ENCODE data around the gene ZHX3.
"Not testable (repeated sequence)": the region's sequence is repeated elsewhere in the genome, so short reads cannot be mapped to it uniquely, and the experiment has no call there.

The ZHX3 gene

GRCh38 chr20:41242807-41243206 is 74.7 kb downstream of the ZHX3 start:
- Histone ChIP-seq H3K4me2 (ENCODE audit: low read length) (no peak overlapping the region), H3K4me3 (ENCODE audit: low read length) (no peak overlapping the region), H3K4me1 (ENCODE audit: control insufficient read depth, low read depth, low read length) (no peaks in the 10 kb centered on the region), H3K79me1 (ENCODE audit: low read length) (no peaks in the 10 kb centered on the region), H3K23ac (ENCODE audit: low read length) (no peak overlapping the region), H2BK15ac (replicated peaks; ENCODE audit: low read depth) (no peak overlapping the region), H3K36me3 (ENCODE audit: control insufficient read depth, insufficient read depth, low read length) (no peaks in the 10 kb centered on the region), H2BK5ac (ENCODE audit: low read length) (no peak overlapping the region), H3K56ac (ENCODE audit: low read length) (no peak overlapping the region), H2AK5ac (ENCODE audit: low read length) (no peak overlapping the region), H4K8ac (ENCODE audit: low read depth, low read length) (no peak overlapping the region), H3K18ac (ENCODE audit: low read length) (no peak overlapping the region), H3K27ac (ENCODE audit: low read depth, low read length) (no peak overlapping the region), H3K27me3 (ENCODE audit: insufficient read depth, low read length, poor library complexity) (no peaks in the 10 kb centered on the region), H4K5ac (ENCODE audit: low read length) (no peak overlapping the region), H3K4ac (ENCODE audit: low read depth, low read length) (no peak overlapping the region), H2BK120ac (ENCODE audit: low read depth, low read length) (no peak overlapping the region), H3K9ac (ENCODE audit: low read length) (no peak overlapping the region), H3K79me2 (ENCODE audit: control insufficient read depth, insufficient read depth, low read length) (no peaks in the 10 kb centered on the region)
- WGBS (ENCODE audit: extremely low coverage, insufficient coverage, low lambda C conversion rate) = no CpG with 5 or more reads among the region's 2 CpGs
- DNase-seq = no peak

GRCh38 chr20:41242352-41242751 is 75.2 kb downstream of the ZHX3 start:
- no peak overlapping the region for H3K4ac ChIP-seq (ENCODE audit: low read depth, low read length)
- H3K4me1 ChIP-seq (ENCODE audit: control insufficient read depth, low read depth, low read length) = no peaks in the 10 kb centered on the region
- H3K18ac ChIP-seq (ENCODE audit: low read length) = no peak overlapping the region
- no CpG with 5 or more reads among the region's 1 CpG for WGBS (ENCODE audit: extremely low coverage, insufficient coverage, low lambda C conversion rate)
- H4K8ac ChIP-seq (ENCODE audit: low read depth, low read length) = no peak overlapping the region
- H2BK15ac ChIP-seq (replicated peaks; ENCODE audit: low read depth) = no peak overlapping the region
- no peak overlapping the region for H4K5ac ChIP-seq (ENCODE audit: low read length)
- no peak overlapping the region for H2BK5ac ChIP-seq (ENCODE audit: low read length)
- DNase-seq = no peak
- no peak overlapping the region for H3K23ac ChIP-seq (ENCODE audit: low read length)
- H3K36me3 ChIP-seq (ENCODE audit: control insufficient read depth, insufficient read depth, low read length) = no peaks in the 10 kb centered on the region
- no peak overlapping the region for H3K4me3 ChIP-seq (ENCODE audit: low read length)
- H3K79me1 ChIP-seq (ENCODE audit: low read length) = no peaks in the 10 kb centered on the region
- no peak overlapping the region for H2BK120ac ChIP-seq (ENCODE audit: low read depth, low read length)
- H3K79me2 ChIP-seq (ENCODE audit: control insufficient read depth, insufficient read depth, low read length) = no peaks in the 10 kb centered on the region
- H2AK5ac ChIP-seq (ENCODE audit: low read length) = no peak overlapping the region
- no peak overlapping the region for H3K9ac ChIP-seq (ENCODE audit: low read length)
- H3K27ac ChIP-seq (ENCODE audit: low read depth, low read length) = no peak overlapping the region
- H3K27me3 ChIP-seq (ENCODE audit: insufficient read depth, low read length, poor library complexity) = no peaks in the 10 kb centered on the region
- H3K56ac ChIP-seq (ENCODE audit: low read length) = no peak overlapping the region
- H3K4me2 ChIP-seq (ENCODE audit: low read length) = no peak overlapping the region

GRCh38 chr20:41237233-41237632 is 80.3 kb downstream of the ZHX3 start:
- not testable (repeated sequence) for H3K79me2 ChIP-seq (ENCODE audit: control insufficient read depth, insufficient read depth, low read length); H4K8ac ChIP-seq (ENCODE audit: low read depth, low read length); H4K5ac ChIP-seq (ENCODE audit: low read length); H2BK120ac ChIP-seq (ENCODE audit: low read depth, low read length); H3K9ac ChIP-seq (ENCODE audit: low read length); H3K27me3 ChIP-seq (ENCODE audit: insufficient read depth, low read length, poor library complexity); H3K4me3 ChIP-seq (ENCODE audit: low read length); H3K4me1 ChIP-seq (ENCODE audit: control insufficient read depth, low read depth, low read length); H2BK15ac ChIP-seq (replicated peaks; ENCODE audit: low read depth); H3K36me3 ChIP-seq (ENCODE audit: control insufficient read depth, insufficient read depth, low read length); H3K23ac ChIP-seq (ENCODE audit: low read length); H3K18ac ChIP-seq (ENCODE audit: low read length); H2BK5ac ChIP-seq (ENCODE audit: low read length); H3K56ac ChIP-seq (ENCODE audit: low read length); H2AK5ac ChIP-seq (ENCODE audit: low read length); H3K4ac ChIP-seq (ENCODE audit: low read depth, low read length); H3K79me1 ChIP-seq (ENCODE audit: low read length); H3K4me2 ChIP-seq (ENCODE audit: low read length); DNase-seq; H3K27ac ChIP-seq (ENCODE audit: low read depth, low read length)
- WGBS (ENCODE audit: extremely low coverage, insufficient coverage, low lambda C conversion rate) = no CpG with 5 or more reads among the region's 3 CpGs

- H3K27ac ChIP-seq (ENCODE audit: low read depth, low read length); H3K79me1 ChIP-seq (ENCODE audit: low read length); H3K18ac ChIP-seq (ENCODE audit: low read length); H2AK5ac ChIP-seq (ENCODE audit: low read length); H3K4me1 ChIP-seq (ENCODE audit: control insufficient read depth, low read depth, low read length); H2BK5ac ChIP-seq (ENCODE audit: low read length); H3K23ac ChIP-seq (ENCODE audit: low read length); H2BK15ac ChIP-seq (replicated peaks; ENCODE audit: low read depth); H3K56ac ChIP-seq (ENCODE audit: low read length); H4K8ac ChIP-seq (ENCODE audit: low read depth, low read length); H3K4me3 ChIP-seq (ENCODE audit: low read length); H3K79me2 ChIP-seq (ENCODE audit: control insufficient read depth, insufficient read depth, low read length); H3K9ac ChIP-seq (ENCODE audit: low read length); H3K36me3 ChIP-seq (ENCODE audit: control insufficient read depth, insufficient read depth, low read length); H3K4ac ChIP-seq (ENCODE audit: low read depth, low read length); H3K4me2 ChIP-seq (ENCODE audit: low read length); H3K27me3 ChIP-seq (ENCODE audit: insufficient read depth, low read length, poor library complexity); DNase-seq; H2BK120ac ChIP-seq (ENCODE audit: low read depth, low read length); H4K5ac ChIP-seq (ENCODE audit: low read length): not testable (repeated sequence)
- no CpG with 5 or more reads among the region's 1 CpG for WGBS (ENCODE audit: extremely low coverage, insufficient coverage, low lambda C conversion rate)
These were observed 80.7 kb downstream of the ZHX3 start for GRCh38 chr20:41236818-41237217.

- Histone ChIP-seq H4K5ac (ENCODE audit: low read length) (no peak overlapping the region), H3K27me3 (ENCODE audit: insufficient read depth, low read length, poor library complexity) (no peaks in the 10 kb centered on the region), H2BK5ac (ENCODE audit: low read length) (no peak overlapping the region), H3K27ac (ENCODE audit: low read depth, low read length) (no peak overlapping the region), H3K4ac (ENCODE audit: low read depth, low read length) (no peak overlapping the region), H3K79me2 (ENCODE audit: control insufficient read depth, insufficient read depth, low read length) (no peaks in the 10 kb centered on the region), H3K4me2 (ENCODE audit: low read length) (no peak overlapping the region), H4K8ac (ENCODE audit: low read depth, low read length) (no peak overlapping the region), H3K4me1 (ENCODE audit: control insufficient read depth, low read depth, low read length) (no peaks in the 10 kb centered on the region), H3K18ac (ENCODE audit: low read length) (no peak overlapping the region), H3K9ac (ENCODE audit: low read length) (no peak overlapping the region), H3K56ac (ENCODE audit: low read length) (no peak overlapping the region), H2BK15ac (replicated peaks; ENCODE audit: low read depth) (no peak overlapping the region), H3K4me3 (ENCODE audit: low read length) (no peak overlapping the region), H3K36me3 (ENCODE audit: control insufficient read depth, insufficient read depth, low read length) (no peaks in the 10 kb centered on the region), H3K79me1 (ENCODE audit: low read length) (no peaks in the 10 kb centered on the region), H3K23ac (ENCODE audit: low read length) (no peak overlapping the region), H2BK120ac (ENCODE audit: low read depth, low read length) (no peak overlapping the region), H2AK5ac (ENCODE audit: low read length) (no peak overlapping the region)
- no peak for DNase-seq
- no CpG with 5 or more reads among the region's 4 CpGs for WGBS (ENCODE audit: extremely low coverage, insufficient coverage, low lambda C conversion rate)
These were observed 83.0 kb downstream of the ZHX3 start for GRCh38 chr20:41234546-41234945.

GRCh38 chr20:41234041-41234440 is 83.5 kb downstream of the ZHX3 start:
- H4K8ac ChIP-seq (ENCODE audit: low read depth, low read length) = no peak overlapping the region
- H3K23ac ChIP-seq (ENCODE audit: low read length) = no peak overlapping the region
- no peak overlapping the region for H3K4ac ChIP-seq (ENCODE audit: low read depth, low read length)
- H3K27me3 ChIP-seq (ENCODE audit: insufficient read depth, low read length, poor library complexity) = no peaks in the 10 kb centered on the region
- H3K79me1 ChIP-seq (ENCODE audit: low read length) = no peaks in the 10 kb centered on the region
- no peak overlapping the region for H3K56ac ChIP-seq (ENCODE audit: low read length)
- DNase-seq = no peak
- no peak overlapping the region for H3K27ac ChIP-seq (ENCODE audit: low read depth, low read length)
- no peak overlapping the region for H2BK120ac ChIP-seq (ENCODE audit: low read depth, low read length)
- H3K79me2 ChIP-seq (ENCODE audit: control insufficient read depth, insufficient read depth, low read length) = no peaks in the 10 kb centered on the region
- H3K9ac ChIP-seq (ENCODE audit: low read length) = no peak overlapping the region
- no peak overlapping the region for H3K4me2 ChIP-seq (ENCODE audit: low read length)
- H2BK15ac ChIP-seq (replicated peaks; ENCODE audit: low read depth) = no peak overlapping the region
- WGBS (ENCODE audit: extremely low coverage, insufficient coverage, low lambda C conversion rate) = no CpG with 5 or more reads among the region's 3 CpGs
- H2AK5ac ChIP-seq (ENCODE audit: low read length) = no peak overlapping the region
- no peaks in the 10 kb centered on the region for H3K4me1 ChIP-seq (ENCODE audit: control insufficient read depth, low read depth, low read length)
- no peak overlapping the region for H2BK5ac ChIP-seq (ENCODE audit: low read length)
- no peak overlapping the region for H3K18ac ChIP-seq (ENCODE audit: low read length)
- H3K36me3 ChIP-seq (ENCODE audit: control insufficient read depth, insufficient read depth, low read length) = no peaks in the 10 kb centered on the region
- no peak overlapping the region for H4K5ac ChIP-seq (ENCODE audit: low read length)
- H3K4me3 ChIP-seq (ENCODE audit: low read length) = no peak overlapping the region
